Measurements from ENCODE around the gene GLS. TPM values are rescaled to one million over a fixed set of nuclear protein-coding genes. Genes with fewer than 3 reads are reported as not detected.

Gene GLS
- total RNA-seq, 1 donor from 2014 or later = 131 TPM

GRCh38 chr2:190887089-190887488 is 6.5 kb downstream of the GLS start:
- no peak for DNase-seq

- DNase-seq = no peak
Measured at GRCh38 chr2:190888449-190888848, 7.8 kb downstream of the GLS start.

GRCh38 chr2:190889175-190889943 is 8.7 kb downstream of the GLS start:
- no peak for DNase-seq

- no peak for DNase-seq
Measured at GRCh38 chr2:190891372-190891771, 10.8 kb downstream of the GLS start.

- DNase-seq = no peak
Measured at GRCh38 chr2:190891889-190892288, 11.3 kb downstream of the GLS start.

GRCh38 chr2:190893157-190893556 is 12.5 kb downstream of the GLS start:
- DNase-seq = no peak

- no peak for DNase-seq
Measured at GRCh38 chr2:190896477-190896876, 15.9 kb downstream of the GLS start.

GRCh38 chr2:190903693-190904450 is 23.3 kb downstream of the GLS start:
- no peak for DNase-seq

GRCh38 chr2:190904640-190905261 is 24.1 kb downstream of the GLS start:
- DNase-seq = no peak

GRCh38 chr2:190908532-190908931 is 27.9 kb downstream of the GLS start:
- DNase-seq = no peak

GRCh38 chr2:190909680-190910079 is 29.1 kb downstream of the GLS start:
- DNase-seq = no peak

- no peak for DNase-seq
Measured at GRCh38 chr2:190910341-190911136, 29.9 kb downstream of the GLS start.

GRCh38 chr2:190911813-190912212 is 31.2 kb downstream of the GLS start:
- no peak for DNase-seq

GRCh38 chr2:190912726-190913125 is 32.1 kb downstream of the GLS start:
- DNase-seq = no peak

- no peak for DNase-seq
Measured at GRCh38 chr2:190913725-190914124, 33.1 kb downstream of the GLS start.

- no peak for DNase-seq
Measured at GRCh38 chr2:190916829-190917228, 36.2 kb downstream of the GLS start.

GRCh38 chr2:190920085-190920484 is 39.5 kb downstream of the GLS start:
- DNase-seq = no peak

GRCh38 chr2:190922376-190922775 is 41.8 kb downstream of the GLS start:
- no peak for DNase-seq

- DNase-seq = no peak
Measured at GRCh38 chr2:190927301-190927700, 46.7 kb downstream of the GLS start.

- no peak for DNase-seq
Measured at GRCh38 chr2:190929919-190930318, 49.3 kb downstream of the GLS start.

- DNase-seq = no peak
Measured at GRCh38 chr2:190930411-190930810, 49.8 kb downstream of the GLS start.

GRCh38 chr2:190932514-190932913 is 51.9 kb downstream of the GLS start:
- no peak for DNase-seq

Measured in tongue (tissue), 2 donors.